ENCODE measurements around the gene BHLHA15. TPM values are rescaled to one million over a fixed set of nuclear protein-coding genes. Genes with fewer than 3 reads are reported as not detected.

BHLHA15 gene
- total and polyA plus RNA-seq, 2 of the 8 experiments (the other 6 are each of a cell fraction or from before 2014, with no cell fraction given): 1.1 to 2.7 TPM

DNA sequence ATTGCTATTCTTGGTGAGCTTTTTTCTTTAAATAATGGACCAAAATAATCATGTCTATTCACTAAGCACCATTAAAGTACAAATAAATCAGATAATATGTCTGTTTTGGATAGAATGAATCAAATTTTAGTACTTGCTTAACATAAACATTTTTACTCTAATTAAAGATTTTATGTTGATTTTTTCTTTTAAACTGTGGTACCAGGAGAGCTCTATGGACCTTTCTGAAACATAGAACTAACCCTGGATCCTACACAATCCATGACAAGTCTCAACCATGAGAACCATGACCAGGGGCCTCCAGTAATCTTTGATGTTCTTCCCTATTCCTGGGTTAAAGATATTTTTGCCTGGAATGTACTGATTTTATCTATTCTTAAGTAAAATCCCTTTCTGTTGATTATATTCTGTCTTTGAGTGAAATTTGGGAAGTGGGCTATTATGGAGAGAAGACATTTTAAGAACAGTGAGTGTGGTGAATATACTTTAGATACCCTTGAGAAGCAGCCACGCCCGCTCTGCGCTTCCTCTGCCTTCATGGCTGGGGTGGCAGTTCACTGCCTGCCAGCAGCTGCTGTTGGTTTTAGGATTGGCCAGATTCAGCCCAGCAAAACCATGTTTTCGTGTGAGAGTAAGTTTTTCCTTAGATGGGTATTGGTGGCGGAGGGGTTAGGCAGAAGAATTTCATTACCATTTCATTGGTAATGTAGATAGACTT is 42.2 kb upstream of the BHLHA15 start (continued):
- TF ChIP-seq, protein P1, sequence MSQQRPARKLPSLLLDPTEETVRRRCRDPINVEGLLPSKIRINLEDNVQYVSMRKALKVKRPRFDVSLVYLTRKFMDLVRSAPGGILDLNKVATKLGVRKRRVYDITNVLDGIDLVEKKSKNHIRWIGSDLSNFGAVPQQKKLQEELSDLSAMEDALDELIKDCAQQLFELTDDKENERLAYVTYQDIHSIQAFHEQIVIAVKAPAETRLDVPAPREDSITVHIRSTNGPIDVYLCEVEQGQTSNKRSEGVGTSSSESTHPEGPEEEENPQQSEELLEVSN (IDR thresholded peaks at IDR 0.05): no peak
- TF ChIP-seq RAD21 (IDR thresholded peaks at IDR 0.05 in 1 of 2, conservative IDR thresholded peaks at IDR 0.05 in 1 of 2; ENCODE audit: low read depth in 2 of 2, low read length in 2 of 2) (no peak), CTCF (IDR thresholded peaks at IDR 0.05; ENCODE audit: control extremely low read depth in 1 of 3, insufficient read depth in 1 of 3, low read depth in 1 of 3, low read length in 3 of 3) (no peak), YY1 (IDR thresholded peaks at IDR 0.05; ENCODE audit: low read depth, low read length) (no peak), SIRT6 (IDR thresholded peaks at IDR 0.05; ENCODE audit: low read length) (no peak), KDM5A (IDR thresholded peaks at IDR 0.05; ENCODE audit: low read length) (no peak), CHD7 (IDR thresholded peaks at IDR 0.05; ENCODE audit: insufficient replicate concordance, low read length) (no peak)

Measured in H1 (cell line).